Upper lobe of right lung (tissue), 1 donor: ENCODE results near the gene CRAMP1. TPM values are rescaled to one million over a fixed set of nuclear protein-coding genes. Genes with fewer than 3 reads are reported as not detected.

ENCODE experiments used
- ATAC-seq: fragments of 200-7000 bp; cut with Tn5 transposase; one replicate; pipeline ENCODE4 v1.9.1; 2020; ENCODE audit warnings: mild to moderate bottlenecking, moderate library complexity
- DNase-seq: peaks from one replicate; pipeline ENCODE4 v3.0.0-alpha.2; 2020
- H3K27ac ChIP-seq: fragments of 200-600 bp; one replicate; pipeline ENCODE4 v1.8.0; 2022
- H3K27me3 ChIP-seq: fragments of 200-600 bp; one replicate; pipeline ENCODE4 v1.8.0; 2022; ENCODE audit warnings: mild to moderate bottlenecking
- H3K36me3 ChIP-seq: fragments of 200-600 bp; one replicate; pipeline ENCODE4 v1.8.0; 2022
- H3K4me1 ChIP-seq: fragments of 200-600 bp; one replicate; pipeline ENCODE4 v1.8.0; 2022
- H3K4me3 ChIP-seq: fragments of 200-600 bp; one replicate; pipeline ENCODE4 v1.8.0; 2022; ENCODE audit warnings: mild to moderate bottlenecking
- H3K9me3 ChIP-seq: fragments of 200-600 bp; one replicate; pipeline ENCODE4 v1.8.0; 2022
- intact Hi-C: fragments of 100-400 bp; cut with DNase I; formaldehyde crosslinking; loops from one replicate; pipeline ENCODE4 v1.11.0; 2022
- total RNA-seq: library from RNA; stranded (reverse); fragmentation: NEBNext Ultra II Directional; extraction: Animal tissue kit (Norgen Biotek cat#: 25700); gene quantifications from one replicate; pipeline ENCODE4 v1.2.1, GENCODE V29; 2021
- TF ChIP-seq, protein P1 (sequence below): fragments of 200-600 bp; IDR thresholded peaks from one replicate; pipeline ENCODE4 v1.8.0; 2022; ENCODE audit warnings: antibody characterized with exemption
- donor health status: DM: no; HTN: yes; CAD: no; lungs with severe emphysema.

Gene CRAMP1
- total RNA-seq, 1 donor from 2014 or later = 21.4 TPM

DNA sequence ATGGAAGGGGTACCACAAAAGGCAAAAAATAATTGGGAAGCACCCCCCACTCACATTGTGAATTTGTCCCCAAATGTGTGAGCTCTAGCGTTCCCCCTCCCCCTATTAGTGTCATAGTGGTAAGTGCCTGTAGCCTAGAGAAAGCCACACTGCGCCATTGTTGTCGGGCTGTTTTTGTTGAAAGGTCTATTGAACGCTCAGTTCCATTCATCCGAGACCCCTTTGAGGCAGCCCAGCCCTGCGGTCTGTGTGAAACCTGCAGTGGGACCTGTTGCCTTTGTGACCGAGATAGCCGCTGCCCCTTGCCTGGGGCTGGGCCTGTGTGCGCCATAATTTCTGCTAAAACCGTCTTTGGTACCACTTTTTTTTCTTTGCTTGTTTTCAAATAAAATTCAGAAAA, 68.9 kb downstream of the CRAMP1 start:
- intact Hi-C loops = no loop called here
- H3K4me1 ChIP-seq = peaks cover 7% of the 10 kb centered on the region
- H3K36me3 ChIP-seq = peaks cover 21% of the 10 kb centered on the region
- TF ChIP-seq, protein P1, sequence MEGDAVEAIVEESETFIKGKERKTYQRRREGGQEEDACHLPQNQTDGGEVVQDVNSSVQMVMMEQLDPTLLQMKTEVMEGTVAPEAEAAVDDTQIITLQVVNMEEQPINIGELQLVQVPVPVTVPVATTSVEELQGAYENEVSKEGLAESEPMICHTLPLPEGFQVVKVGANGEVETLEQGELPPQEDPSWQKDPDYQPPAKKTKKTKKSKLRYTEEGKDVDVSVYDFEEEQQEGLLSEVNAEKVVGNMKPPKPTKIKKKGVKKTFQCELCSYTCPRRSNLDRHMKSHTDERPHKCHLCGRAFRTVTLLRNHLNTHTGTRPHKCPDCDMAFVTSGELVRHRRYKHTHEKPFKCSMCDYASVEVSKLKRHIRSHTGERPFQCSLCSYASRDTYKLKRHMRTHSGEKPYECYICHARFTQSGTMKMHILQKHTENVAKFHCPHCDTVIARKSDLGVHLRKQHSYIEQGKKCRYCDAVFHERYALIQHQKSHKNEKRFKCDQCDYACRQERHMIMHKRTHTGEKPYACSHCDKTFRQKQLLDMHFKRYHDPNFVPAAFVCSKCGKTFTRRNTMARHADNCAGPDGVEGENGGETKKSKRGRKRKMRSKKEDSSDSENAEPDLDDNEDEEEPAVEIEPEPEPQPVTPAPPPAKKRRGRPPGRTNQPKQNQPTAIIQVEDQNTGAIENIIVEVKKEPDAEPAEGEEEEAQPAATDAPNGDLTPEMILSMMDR = no peak
- DNase-seq (no peak), ATAC-seq (no peak)
- no peak overlapping the region for H3K4me3 ChIP-seq
- no peaks in the 10 kb centered on the region for H3K27me3 ChIP-seq
- H3K9me3 ChIP-seq = no peaks in the 10 kb centered on the region
- H3K27ac ChIP-seq = no peak overlapping the region

DNA sequence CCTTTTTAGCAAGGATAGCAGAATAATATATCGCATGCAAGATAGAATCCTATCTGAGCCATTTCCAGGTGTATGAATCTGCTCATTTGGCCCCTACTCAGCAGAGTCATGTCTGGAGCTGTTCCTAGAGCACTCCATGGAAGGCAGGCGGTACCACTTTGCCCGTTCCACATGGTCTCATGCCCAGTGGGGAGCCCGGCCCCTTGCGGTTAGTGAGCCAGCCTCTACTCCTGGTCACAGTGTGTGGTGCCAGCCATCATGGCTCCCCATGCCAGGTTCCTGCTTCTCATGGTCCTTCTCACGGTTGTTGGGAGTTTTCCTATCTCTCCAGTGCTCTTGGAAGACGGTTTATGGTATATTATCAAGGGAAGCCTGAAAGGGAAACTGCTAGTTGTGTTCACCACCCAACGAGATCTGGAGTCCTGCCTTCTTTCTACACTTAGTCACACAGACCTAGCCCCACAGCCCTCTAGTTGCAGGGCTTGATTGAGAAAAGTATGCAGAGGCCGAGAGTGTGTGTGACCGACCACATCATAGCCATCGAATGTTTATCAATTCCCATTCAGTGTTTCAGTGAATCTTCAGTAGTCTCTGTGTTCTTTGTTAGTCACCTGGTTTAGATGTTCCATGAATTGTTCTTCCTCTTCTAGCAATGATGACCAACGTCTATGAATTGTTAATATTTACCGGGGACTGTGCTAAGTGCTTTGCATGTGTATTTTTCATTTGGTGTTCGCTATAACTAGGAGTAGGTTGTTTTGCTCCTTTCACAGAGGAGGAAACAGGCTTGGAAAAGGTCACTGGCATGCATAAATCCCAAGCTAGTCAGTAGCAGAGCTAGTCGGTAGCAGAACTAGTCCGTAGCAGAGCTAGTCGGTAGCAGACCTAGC, 75.5 kb downstream of the CRAMP1 start:
- H3K4me1 ChIP-seq = no peaks in the 10 kb centered on the region
- intact Hi-C loops = no loop called here
- H3K27ac ChIP-seq = no peak overlapping the region
- ATAC-seq (peak; percentile 14), DNase-seq (no peak)
- H3K27me3 ChIP-seq = no peaks in the 10 kb centered on the region
- no peaks in the 10 kb centered on the region for H3K9me3 ChIP-seq
- no peak overlapping the region for H3K4me3 ChIP-seq
- peaks cover 69% of the 10 kb centered on the region for H3K36me3 ChIP-seq
- TF ChIP-seq, protein P1 = no peak

DNA sequence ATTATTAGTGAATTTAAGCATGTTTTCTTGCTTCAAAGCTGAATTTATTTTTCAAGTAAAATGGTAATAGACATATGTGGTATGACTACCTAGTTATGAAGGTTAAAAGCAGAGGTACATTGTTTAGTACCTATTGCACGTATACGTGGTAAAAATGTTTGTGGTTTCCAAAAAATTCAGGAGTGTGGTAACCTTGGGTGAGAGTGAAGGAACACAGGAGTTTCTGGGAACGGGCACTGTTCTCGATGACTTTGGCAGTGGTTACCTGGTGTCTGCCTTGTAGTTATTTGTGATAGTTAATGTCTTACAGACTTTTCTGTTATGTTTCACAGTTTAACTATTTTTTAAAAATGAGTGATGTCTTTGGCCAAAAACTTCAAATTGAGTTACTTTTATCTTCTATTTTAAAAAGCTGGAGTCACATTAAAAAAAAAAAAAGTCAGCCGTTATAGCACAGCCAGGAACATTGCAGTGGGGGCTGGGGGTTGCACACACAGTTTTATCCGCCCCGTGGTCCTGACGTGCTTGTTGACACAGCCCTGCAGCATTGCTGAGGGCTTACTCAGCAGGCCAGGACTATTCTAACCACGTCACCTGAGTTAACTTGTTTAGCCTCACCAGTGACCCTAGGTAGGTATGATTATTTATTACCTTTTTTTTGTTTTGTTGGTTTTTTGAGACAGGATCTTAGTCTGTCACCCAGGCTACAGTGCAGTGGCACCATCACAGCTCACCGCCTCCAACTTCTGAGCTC, 76.8 kb downstream of the CRAMP1 start:
- Histone ChIP-seq H3K27ac (peak overlapping the region; percentile 60), H3K9me3 (no peaks in the 10 kb centered on the region), H3K4me3 (no peak overlapping the region), H3K27me3 (no peaks in the 10 kb centered on the region), H3K36me3 (peaks cover 75% of the 10 kb centered on the region), H3K4me1 (no peaks in the 10 kb centered on the region)
- ATAC-seq (peak; percentile 91), DNase-seq (peak; percentile 78)
- TF ChIP-seq, protein P1 = no peak
- intact Hi-C loops = no loop called here

DNA sequence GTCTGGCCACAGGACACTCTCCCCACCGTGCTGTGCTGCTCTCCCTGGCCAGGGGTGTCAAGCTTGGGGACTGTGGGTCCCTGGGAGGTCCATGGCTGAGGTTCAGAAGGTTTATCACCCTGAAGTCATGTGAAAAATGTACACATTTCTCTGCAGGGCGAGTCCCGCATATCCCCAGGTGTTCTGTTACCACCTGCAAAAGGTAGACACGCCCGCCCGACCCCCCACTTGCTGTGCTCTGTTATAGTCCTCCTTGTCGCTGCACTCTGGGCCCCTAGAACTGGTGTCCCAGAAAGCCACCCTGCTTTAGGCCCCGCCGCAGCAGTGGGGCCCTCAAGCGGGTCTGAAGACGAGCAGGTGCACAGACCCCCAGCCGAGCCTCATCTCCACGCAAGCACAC, 77.7 kb downstream of the CRAMP1 start:
- DNase-seq = no peak
- intact Hi-C loops = no loop called here

GRCh38 chr16:1690810-1691209, 78.7 kb downstream of the CRAMP1 start:
- no peak overlapping the region for H3K4me3 ChIP-seq
- ATAC-seq (no peak), DNase-seq (no peak)
- intact Hi-C loops = no loop called here
- H3K4me1 ChIP-seq = no peaks in the 10 kb centered on the region
- TF ChIP-seq, protein P1 = no peak
- no peak overlapping the region for H3K27ac ChIP-seq
- H3K36me3 ChIP-seq = peaks cover 75% of the 10 kb centered on the region
- no peaks in the 10 kb centered on the region for H3K9me3 ChIP-seq
- no peaks in the 10 kb centered on the region for H3K27me3 ChIP-seq

More for the DNA sequence above, 77.7 kb downstream of the CRAMP1 start:
- H3K36me3 ChIP-seq = peaks cover 78% of the 10 kb centered on the region
- H3K4me1 ChIP-seq = no peaks in the 10 kb centered on the region
- no peaks in the 10 kb centered on the region for H3K9me3 ChIP-seq
- peak overlapping the region; percentile 60 for H3K27ac ChIP-seq
- H3K27me3 ChIP-seq = no peaks in the 10 kb centered on the region
- no peak for ATAC-seq
- H3K4me3 ChIP-seq = no peak overlapping the region
- TF ChIP-seq, protein P1 = no peak
